Stimulated activated CD8-positive, alpha-beta memory T cell treated with anti-CD3 and anti-CD28 coated beads, Interleukin-7, amount 100 ng/mL, for 1 hour (primary cell): Measurements from ENCODE around the gene DAPK2.
A peak's percentile ranks its signal among the peaks of the same experiment; 100 is the strongest.

ENCODE experiments used
- DNase-seq, 2 donors: peaks; one replicate each; pipeline ENCODE4 v3.0.0-alpha.2; 2020; ENCODE audit warnings: low read depth in 2 of 2

DAPK2 gene

DNA sequence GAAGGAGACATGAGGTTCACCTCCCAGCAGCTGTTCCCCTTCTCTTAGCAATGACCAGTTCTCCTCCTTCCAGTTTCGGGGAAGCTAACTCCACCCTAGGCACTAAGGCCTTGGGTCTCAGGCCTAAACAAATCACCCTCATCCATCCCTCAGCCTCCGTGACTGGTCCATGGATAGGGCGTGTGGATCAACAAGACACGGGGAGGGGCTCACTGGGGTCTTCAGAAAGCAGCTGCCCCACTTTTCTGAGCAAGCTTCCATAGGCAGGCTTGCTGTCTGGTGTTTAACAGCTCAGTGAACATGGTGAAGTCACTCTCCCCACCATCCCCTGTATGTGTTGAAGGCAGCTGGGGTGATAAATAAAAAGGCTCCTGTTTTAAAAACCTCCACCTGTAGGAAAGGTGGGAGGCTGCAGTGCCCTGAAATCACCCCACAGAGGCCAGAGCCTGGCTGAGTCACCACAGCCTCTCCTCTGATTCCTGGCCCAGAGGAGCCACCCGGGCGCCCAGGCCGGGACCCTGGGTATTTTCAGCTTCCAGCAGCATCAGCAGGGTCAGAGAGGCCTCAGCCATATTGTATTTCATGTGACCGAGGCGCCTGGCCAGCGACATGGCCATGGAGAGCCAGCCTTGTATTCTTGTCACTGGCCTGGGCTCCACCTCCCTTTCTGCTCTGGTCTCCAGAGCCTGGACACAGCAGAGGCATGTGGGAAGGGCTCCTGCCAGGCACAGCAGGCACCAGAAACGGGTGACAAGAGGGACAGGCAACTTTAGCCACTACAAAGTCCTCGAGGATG lies 152.2 kb downstream of the DAPK2 start:
- DNase-seq: no peak

DNA sequence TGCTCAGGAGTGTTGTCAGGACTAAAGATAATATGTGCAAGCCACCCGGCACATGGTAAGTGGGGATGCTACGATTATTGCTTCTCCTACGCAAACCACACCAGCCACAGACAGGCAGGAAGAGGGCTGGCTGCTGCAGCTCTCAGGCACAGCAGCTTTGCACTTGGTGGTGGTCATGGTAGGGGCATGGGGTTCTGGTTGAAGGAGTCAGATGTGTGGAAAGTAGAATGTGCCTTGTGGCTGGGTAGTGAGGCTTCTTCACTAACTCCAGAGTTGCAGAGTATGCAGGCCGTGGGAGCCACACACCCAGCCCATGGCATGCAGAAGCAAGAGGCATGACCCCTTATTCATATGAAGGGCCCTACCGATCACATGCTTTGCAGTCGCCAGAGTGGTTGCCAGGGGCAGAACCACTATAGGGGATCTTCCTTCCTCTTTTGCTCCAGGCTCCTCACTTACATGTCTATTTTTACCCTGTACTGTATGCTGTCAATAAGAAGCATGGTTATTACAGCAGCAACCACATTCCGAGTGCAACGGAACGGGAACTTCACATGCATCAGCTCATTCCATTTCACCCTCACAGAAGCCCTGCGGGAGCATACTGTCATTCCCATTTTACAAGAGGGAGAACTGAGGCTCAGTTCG lies 153.4 kb downstream of the DAPK2 start:
- peak; percentile 43 to 49 for DNase-seq

DNA sequence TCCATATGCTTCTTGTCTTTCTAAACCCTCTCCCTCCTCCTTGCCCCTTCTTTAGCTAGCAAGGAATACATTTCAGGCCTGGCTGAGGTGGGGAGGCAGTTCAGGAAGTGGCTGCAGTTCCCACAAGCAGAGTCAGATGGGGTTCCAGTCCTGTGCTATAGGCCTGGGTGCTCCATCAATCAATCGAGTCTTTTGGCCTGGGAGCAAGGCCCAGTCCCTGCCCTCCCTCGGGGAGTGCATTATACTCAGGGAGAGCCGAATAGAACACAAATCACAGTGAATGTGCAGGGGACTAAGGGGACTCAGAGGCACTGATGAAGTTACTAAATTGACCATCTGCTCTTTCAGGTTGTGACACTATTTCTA lies 154.5 kb downstream of the DAPK2 start:
- DNase-seq: no peak

DNA sequence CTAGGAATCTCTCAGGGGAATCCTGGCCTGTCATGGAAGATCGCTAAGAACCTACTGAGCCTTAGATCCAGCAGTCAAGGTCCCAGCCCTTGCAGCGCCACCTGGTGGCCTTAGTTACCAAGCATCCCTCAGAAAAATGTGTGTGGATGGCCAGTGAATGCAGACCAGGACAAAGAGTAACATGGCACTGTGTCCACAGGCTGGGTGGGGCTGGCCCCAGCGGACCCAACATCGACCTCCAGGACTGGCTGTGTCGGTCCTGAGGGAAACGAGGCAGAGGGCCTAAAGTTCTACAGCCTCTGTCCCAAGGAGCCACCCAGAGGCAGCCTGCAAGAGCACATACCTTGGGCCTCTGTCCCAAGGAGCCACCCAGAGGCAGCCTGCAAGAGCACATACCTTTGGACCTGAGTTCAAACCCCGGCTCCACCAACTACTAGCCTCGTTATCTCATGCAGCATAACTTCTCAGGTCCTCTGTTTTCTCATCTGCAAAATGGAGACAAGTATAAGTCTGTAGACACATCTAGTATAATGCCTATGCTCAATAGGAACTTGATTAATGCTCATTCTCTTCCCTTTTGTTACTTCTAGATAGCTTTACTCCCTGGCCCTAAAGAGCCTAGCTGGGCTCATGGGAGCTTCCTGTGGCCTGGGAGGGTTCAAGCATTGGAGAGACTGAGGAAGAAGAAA lies 155.1 kb downstream of the DAPK2 start:
- DNase-seq: peak; percentile 26 to 61

DNA sequence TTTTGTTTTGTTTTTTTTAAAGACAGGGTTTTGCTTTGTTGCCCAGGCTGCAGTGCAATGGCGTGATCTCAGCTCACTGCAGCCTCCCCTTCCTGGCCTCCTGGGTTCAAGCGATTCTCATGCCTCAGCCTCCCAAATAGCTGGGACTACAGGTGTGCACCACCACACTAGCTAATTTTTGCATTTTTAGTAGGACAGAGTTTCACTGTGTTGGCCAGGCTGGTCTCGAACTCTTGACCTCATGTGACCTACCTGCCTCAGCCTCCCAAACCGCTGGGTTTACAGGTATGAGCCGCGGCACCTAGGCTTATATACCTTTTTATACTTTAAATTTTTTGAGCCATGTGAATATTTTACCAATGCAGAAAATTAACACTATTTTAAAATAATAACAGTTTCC lies 155.7 kb downstream of the DAPK2 start:
- DNase-seq: no peak

DNA sequence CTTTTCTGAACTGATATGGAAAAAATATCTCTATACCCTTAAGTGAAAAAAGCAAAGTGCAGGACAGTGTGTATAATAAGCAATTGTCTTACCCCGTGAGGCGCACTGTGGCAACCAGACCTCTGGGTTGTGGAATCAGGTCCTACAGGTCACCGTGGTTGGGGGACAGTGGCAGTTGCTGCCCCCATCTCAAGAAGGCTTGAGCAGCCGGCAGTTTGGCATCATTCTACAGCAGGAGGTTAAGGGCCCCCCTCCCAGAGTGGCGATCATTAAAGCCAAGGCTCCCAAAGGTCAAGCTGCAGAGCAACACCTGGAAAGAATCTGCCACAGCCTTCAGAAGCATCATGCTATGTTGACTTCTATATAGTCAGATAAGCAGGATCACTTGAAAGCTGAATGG lies 156.5 kb downstream of the DAPK2 start:
- no peak for DNase-seq

DNA sequence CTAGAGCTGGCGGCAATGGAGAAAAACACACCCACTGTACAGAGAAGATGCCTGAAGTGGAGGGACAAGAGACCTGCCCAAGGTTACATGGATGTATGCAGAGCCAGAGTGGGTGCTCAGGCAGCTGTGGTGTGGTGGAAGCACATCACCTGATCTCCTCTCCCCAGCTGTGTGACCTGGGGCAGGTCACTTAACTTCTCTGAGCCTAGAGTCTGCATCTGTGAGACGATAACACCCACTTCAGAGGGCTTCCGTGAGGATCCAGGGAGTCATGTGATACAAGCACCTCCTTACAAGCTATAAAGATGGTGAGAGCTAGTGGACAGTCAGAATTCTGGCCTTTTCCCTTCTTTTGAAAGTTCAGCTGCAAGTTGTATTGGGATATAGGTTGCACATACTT lies 157.5 kb downstream of the DAPK2 start:
- DNase-seq: no peak

DNA sequence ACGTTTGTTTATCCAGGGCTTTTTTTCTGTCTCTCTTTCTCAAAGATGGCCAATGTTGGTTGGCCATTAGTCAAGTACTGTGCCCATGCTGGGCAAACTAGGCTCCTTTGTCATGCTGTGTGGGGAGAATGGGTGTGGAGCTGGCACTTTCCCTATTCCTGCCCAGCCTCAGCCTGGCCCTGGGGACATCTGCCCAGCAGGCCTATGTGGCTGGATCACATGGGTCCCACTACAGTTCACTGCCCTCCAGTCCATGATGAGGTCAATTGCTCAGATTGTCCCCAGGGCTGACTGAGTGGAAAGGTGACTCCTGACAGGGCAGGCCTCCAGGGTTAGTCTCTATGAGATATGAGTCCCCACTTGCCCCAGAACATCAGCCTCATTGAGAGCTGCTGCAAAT lies 158.1 kb downstream of the DAPK2 start:
- DNase-seq: no peak

DNA sequence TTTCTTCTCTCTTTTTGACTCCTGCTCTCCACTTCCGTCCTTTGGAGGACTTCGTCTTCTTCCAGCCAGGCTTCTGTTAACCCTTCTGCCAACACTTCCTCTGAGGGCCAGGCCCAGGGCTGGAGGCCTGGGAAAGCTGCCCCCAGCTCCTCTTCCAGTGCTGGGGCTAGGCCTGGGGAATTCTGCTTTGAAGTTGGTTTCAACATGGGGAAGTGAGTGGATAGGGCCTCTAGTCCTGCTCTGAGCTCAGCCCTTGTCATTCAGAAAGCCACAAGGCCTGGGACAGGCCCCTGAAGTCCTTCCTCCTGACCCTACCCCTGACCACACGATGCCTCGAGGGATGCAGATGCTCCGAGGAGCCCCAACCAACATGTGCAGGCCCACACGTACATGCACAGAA lies 158.7 kb downstream of the DAPK2 start:
- no peak for DNase-seq

DNA sequence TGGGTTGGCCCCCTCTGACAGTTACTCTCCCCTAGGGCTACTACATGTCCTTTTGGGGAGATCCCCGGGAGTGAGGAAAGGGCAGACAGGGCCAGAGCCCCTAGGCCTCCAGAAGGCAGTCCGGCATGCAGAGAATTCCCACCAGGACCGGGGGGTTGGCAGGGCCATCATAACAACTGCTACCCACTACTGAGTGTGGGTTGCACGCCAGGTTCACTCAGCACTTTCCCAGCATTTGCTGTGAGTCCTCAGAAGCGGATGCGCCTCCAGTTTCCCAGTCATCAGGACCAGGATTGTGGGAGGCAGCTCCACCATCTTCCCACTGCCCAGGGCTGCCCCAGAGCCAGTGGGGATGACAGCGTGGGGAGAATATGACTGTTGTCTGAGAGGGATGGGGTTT lies 161.3 kb downstream of the DAPK2 start:
- no peak for DNase-seq

DNA sequence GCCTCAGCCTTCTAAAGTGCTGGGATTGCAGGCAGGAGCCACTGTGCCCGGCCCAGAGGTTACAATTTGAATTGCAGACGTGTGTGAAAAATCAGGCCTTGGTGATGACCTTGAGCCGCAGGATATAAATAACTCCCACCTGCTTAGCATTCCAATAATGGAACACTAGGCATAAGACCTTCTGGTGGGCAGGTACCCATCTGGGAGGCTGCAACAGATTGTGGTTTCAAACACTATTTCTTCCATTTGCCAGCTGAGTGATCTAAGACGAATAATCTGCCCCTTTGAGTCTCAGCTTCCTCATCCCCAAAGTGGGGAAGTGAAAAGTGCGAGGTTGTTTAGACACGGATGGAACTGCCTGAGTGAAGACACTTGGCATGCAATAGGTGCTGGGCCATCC lies 164.9 kb downstream of the DAPK2 start:
- DNase-seq: no peak

DNA sequence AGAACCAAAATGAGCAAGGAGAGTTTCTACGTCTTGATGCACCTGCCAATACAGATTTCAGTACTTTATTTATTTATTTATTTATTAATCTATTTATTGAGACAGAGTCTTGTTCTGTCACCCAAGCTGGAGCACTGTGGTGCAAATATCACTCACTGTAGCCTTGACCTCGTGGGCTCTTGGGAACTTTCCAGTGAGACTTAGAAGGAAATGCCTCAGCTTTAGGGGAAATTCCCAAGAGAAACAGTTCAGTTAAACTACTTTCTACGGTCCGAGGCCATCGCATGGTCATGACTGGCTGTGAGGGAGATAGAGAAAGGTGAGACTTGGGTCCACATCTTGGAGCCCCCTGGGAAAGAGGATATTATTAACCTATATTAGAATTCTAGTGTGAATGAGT lies 165.5 kb downstream of the DAPK2 start:
- no peak for DNase-seq

DNA sequence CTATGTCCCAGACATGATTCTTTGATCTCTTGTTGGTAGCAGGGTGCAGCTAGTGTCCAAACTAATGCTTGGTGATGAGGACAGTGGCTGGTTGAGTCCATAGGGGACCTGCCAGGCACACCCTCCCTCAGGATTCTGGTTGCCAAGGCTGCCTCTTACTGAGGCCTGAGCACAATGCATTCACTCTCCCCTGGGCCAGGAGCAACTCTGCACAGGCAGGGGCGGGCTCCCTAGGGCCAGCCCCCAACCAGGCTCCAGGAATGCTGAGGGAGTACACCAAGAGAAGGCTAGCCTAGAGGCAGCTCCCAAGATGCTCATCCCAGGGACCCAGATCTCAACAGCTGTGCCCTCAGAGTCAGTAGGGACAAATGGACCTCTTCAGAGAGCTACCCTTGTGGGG lies 166.3 kb downstream of the DAPK2 start:
- DNase-seq: no peak

DNA sequence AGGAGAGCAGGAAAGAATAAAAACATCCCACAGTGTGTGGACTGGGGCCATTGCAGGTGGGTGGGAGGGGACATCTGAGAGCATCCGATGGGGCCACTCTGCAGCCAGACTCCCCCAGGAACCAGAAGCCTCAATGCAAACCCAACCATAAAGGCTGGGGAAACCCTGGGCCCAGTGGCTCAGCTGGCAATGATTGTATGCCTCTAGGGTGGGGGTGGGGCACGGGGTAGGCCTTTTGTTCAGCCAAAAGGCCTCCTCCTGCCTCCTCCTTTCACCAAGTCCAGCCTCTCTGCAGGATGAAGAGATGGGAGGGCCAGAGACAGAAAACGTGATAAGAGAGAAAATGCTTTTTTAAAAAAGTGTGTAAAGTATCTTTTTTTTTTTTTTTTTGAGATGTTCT lies 167.1 kb downstream of the DAPK2 start:
- no peak for DNase-seq

DNA sequence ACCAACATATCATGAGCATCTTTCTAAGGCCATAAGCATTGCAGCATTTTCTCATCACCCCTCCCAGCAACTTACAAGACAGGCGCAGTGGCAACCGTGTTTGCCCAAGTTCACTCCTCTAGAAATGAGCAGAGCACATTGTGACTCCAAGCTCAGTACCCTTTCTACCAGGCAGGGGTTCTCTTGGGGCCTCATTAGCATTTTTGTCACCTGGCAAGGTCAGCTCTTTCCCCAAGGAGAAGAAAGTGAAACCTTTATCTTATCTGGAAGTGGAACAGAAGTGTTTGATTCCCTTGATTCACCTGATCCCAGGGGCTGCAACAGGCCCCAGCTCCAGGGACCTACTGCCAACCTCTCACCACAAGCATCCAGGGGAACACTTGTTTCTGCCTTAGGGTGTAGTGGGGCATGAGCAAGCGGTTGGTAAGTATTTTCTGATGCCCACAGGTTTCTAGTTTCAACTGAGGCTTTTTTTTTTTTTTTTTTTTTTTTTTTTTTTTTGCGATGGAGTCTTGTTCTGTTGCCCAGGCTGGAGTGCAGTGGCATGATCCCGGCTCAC lies 168.5 kb downstream of the DAPK2 start:
- no peak for DNase-seq

DNA sequence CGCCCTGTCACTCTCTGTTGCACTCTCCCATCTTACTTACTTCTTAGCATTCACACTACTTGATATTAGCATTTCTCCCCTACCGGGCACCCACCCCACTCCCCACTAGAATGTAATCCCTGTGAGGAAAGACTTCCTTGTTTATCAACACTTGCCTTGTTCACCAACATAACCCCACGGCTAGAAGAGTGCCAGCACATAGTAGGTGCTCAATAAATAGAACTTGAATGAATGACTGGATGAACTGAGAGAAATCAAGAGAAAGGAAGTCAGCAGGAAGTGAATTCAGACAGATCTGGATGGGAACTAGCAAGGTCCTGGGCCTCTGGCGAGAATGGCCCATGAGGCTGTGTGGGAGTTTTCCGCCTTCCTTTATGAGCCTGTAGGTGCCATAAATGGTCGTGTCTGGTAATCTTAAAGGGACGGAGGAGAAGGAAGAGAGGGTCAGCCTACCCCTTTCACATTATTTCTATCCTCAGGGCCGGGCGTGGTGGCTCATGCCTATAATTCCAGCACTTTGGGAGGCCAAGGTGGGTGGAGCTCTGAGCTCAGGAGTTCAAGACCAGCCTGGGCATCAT lies 170.1 kb downstream of the DAPK2 start:
- no peak for DNase-seq

DNA sequence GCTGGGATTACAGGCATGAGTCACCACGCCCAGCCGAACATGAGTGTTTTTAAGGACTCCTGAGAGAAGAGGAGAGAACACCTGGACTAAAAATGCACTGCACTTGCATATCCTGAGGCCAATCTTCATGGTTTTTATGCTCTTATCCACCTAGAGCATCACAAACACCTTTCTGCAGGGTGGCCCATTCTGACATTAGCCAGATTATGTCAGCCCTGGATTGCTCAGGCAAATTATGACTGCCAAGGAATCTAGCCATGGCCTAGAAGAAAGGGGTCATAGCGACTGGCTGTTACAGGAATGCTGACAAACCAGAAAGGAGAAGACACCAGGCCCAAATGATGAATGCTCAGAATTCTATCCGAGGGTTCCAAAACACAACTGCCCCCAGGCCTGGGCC lies 171.7 kb downstream of the DAPK2 start:
- DNase-seq: no peak

DNA sequence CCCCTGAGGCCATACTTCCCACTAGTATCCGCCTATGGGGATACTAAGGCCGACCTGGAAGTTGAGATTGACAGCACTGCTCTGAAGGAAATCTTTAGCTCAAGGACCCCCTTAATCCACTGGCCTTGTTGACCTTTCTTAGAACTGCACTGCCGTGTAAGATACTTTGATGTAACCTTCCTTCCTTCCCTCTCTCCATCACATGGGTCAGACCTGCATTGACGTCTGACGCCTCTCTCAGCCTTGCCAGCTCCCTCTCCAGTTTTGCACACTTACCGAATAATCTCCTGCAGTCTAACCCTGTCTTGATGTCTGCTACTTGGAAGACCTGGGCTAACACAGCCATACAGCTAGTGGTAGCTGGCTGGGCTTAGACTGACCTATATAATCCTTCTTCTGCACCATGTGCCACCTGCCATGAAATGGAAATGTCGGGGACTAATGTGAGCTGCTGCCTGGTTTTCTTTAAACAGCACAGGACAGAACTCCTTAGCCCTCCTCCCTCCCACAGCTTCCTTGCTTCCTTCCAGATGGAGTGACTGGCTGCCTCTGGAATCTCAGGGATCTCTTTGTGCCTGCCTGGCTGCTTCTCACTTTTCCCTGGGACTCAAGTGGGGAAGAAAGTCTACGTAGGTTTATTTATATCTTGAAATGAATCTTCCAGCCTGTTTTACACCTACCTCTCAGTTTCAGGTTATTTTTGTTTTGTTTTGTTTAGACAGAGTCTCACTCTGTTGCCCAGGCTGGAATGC lies 173.3 kb downstream of the DAPK2 start:
- no peak for DNase-seq

DNA sequence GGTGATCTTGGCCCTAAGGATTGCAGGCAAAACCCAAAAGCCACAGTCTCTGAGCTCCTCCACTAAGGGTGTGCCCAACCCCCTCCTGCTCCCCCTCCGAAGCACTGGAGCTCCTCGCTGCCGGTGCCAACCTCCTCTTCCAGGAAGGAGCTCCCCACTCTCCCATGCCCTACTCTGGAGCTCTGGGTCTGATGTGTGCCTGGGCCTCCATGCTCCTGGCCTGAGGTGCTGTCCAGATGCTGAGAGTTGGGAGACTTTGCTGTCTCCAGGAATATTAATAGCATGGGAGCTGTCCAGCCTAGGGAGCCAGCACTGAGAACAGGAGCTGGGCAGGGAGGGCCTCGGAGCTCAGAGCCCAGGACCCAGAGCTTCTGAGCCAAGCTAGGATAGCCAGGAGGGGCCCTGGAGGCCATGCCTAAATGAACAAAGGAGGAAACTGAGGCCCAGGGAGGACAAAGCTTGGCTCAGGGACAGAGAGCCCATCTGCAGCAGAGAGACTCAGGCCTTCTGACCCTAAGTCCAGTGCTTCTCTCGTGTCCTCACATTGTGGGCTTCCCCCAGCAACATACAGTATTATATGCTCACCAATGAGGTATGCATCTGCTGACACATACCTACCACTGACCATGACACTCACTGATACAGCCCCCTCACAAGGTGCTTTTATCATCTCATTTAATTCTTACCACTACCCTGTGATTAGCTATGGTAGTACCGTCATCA lies 175.6 kb downstream of the DAPK2 start:
- DNase-seq: no peak

DNA sequence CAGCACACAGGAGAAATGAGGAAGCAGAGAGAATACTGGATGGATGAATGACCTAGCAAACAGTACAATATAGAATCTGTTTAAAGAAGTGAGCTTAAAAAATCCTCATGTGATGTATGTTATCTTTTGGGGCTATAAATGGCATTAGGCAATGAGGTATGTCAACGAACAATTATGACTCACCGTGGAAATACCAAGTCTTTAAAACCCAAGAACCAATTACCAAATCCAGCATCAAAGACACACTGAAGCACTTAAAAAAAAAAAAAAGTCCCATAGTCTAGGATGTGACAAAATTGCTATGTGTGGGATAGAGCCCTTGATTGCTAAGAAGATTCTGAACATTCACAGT lies 176.3 kb downstream of the DAPK2 start:
- DNase-seq: no peak

DNA sequence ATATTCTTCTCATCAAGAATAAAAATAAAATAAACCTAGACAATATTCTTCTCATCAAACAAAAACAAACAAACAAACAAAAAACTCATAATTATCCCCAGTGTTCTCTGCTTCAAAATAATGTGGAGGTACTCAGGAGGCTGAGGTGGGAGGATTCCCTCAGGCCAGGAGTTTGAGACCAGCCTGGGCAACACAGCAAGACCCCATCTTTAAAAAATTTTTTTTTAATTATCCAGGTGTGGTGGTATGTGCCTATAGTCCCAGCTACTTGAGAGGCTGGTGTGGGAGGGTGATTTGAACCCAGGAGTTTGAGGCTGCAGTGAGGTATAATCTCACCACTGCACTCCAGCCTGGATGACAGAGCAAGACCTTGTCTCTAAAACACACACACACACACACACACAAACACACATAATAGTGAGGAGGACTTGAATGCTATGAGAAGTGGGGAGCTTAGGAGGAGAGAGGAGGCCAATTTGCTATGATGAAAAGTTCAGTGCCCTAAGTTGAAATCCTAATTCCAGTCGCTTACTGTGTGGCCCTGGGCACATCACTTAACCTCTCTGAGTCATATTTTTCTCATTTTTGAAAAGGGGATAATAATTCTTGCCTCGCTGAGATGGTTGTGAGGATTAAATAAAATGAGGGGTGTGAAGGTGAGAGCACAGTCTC lies 176.8 kb downstream of the DAPK2 start:
- no peak for DNase-seq
